ENCODE measurements around the gene ANKRD13B. TPM values are rescaled to one million over a fixed set of nuclear protein-coding genes. Genes with fewer than 3 reads are reported as not detected.

The ANKRD13B gene
- total RNA-seq, 1 donor from 2014 or later = 2.8 TPM

- no peak overlapping the region for H3K4me3 Mint-ChIP-seq
- Histone ChIP-seq H3K4me2 (no peak overlapping the region), H3K4me3 (no peak overlapping the region), H3K79me2 (ENCODE audit: low read depth) (peaks cover 7% of the 10 kb centered on the region), H3K27me3 (peaks cover 9% of the 10 kb centered on the region), H3K9me3 (ENCODE audit: low read depth) (no peaks in the 10 kb centered on the region), H3K27ac (no peak overlapping the region), H3K36me3 (no peaks in the 10 kb centered on the region), H3K4me1 (peaks cover 15% of the 10 kb centered on the region), H3F3A (ENCODE audit: low read depth) (peaks cover 22% of the 10 kb centered on the region), H3K9ac (no peak overlapping the region), H4K20me1 (ENCODE audit: low read depth) (peaks cover 58% of the 10 kb centered on the region), H2AFZ (replicated peaks) (no peak overlapping the region)
- H3K27me3 Mint-ChIP-seq (ENCODE audit: insufficient read depth, low read depth) = peaks cover 13% of the 10 kb centered on the region
- H3K27ac Mint-ChIP-seq = no peak overlapping the region
- H3K9me3 Mint-ChIP-seq = no peaks in the 10 kb centered on the region
- no peak for DNase-seq (ENCODE audit: low spot score)
- TF ChIP-seq CTCF (IDR thresholded peaks at IDR 0.05) (no peak), EZH2 (IDR thresholded peaks at IDR 0.05) (no peak), EZH2phosphoT487 (IDR thresholded peaks at IDR 0.05) (no peak)
- H3K36me3 Mint-ChIP-seq = peaks cover 6% of the 10 kb centered on the region
- H3K4me1 Mint-ChIP-seq = peaks cover 26% of the 10 kb centered on the region
Measured at GRCh38 chr17:29571883-29572681, 20.9 kb upstream of the ANKRD13B start.

- H3K27ac Mint-ChIP-seq = no peak overlapping the region
- peaks cover 15% of the 10 kb centered on the region for H3K4me1 ChIP-seq
- no peak overlapping the region for H3K4me3 ChIP-seq
- H3K36me3 Mint-ChIP-seq = peaks cover 6% of the 10 kb centered on the region
- H3K79me2 ChIP-seq (ENCODE audit: low read depth) = peaks cover 7% of the 10 kb centered on the region
- peaks cover 11% of the 10 kb centered on the region for H3K27me3 Mint-ChIP-seq (ENCODE audit: insufficient read depth, low read depth)
- no peaks in the 10 kb centered on the region for H3K9me3 Mint-ChIP-seq
- H3K4me2 ChIP-seq = peak overlapping the region; percentile 63
- H2AFZ ChIP-seq (replicated peaks) = no peak overlapping the region
- peaks cover 13% of the 10 kb centered on the region for H3F3A ChIP-seq (ENCODE audit: low read depth)
- DNase-seq (ENCODE audit: low spot score) = peak; percentile 82
- H3K27me3 ChIP-seq = peaks cover under 1% of the 10 kb centered on the region
- TF ChIP-seq EZH2 (IDR thresholded peaks at IDR 0.05) = no peak
- TF ChIP-seq CTCF (IDR thresholded peaks at IDR 0.05) = peak; percentile 73
- H3K4me1 Mint-ChIP-seq = peaks cover 26% of the 10 kb centered on the region
- peaks cover 58% of the 10 kb centered on the region for H4K20me1 ChIP-seq (ENCODE audit: low read depth)
- H3K4me3 Mint-ChIP-seq = peak overlapping the region; percentile 57
- H3K27ac ChIP-seq = no peak overlapping the region
- no peaks in the 10 kb centered on the region for H3K36me3 ChIP-seq
- H3K9ac ChIP-seq = no peak overlapping the region
- H3K9me3 ChIP-seq (ENCODE audit: low read depth) = no peaks in the 10 kb centered on the region
Measured at GRCh38 chr17:29572691-29573557, 20.0 kb upstream of the ANKRD13B start.

DNA sequence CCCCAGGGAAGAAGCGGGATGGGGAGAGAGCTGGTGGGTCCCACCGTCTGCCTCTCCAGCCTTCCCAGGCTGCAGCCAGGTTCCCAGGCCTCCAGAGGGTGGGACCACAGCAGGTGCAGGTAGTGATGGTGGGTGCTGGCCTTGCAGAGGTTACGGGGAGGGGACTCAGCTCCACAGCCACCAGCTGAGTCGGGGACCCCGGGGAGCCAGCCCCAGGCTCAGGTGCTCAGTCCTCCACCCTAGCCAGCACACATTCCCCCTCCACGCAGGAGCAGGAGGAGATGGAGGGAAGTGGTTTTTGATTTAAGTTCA is 19.4 kb upstream of the ANKRD13B start:
- no peak for DNase-seq (ENCODE audit: low spot score)
- Histone ChIP-seq H3K79me2 (ENCODE audit: low read depth) (peaks cover 7% of the 10 kb centered on the region), H3K4me3 (no peak overlapping the region), H3K4me2 (no peak overlapping the region), H3K27ac (no peak overlapping the region), H3K27me3 (no peaks in the 10 kb centered on the region), H2AFZ (replicated peaks) (no peak overlapping the region), H3K9ac (no peak overlapping the region), H3F3A (ENCODE audit: low read depth) (peaks cover 8% of the 10 kb centered on the region), H3K36me3 (no peaks in the 10 kb centered on the region), H4K20me1 (ENCODE audit: low read depth) (peaks cover 58% of the 10 kb centered on the region), H3K9me3 (ENCODE audit: low read depth) (no peaks in the 10 kb centered on the region), H3K4me1 (peaks cover 15% of the 10 kb centered on the region)
- H3K27me3 Mint-ChIP-seq (ENCODE audit: insufficient read depth, low read depth) = peaks cover 7% of the 10 kb centered on the region
- H3K4me1 Mint-ChIP-seq = peaks cover 23% of the 10 kb centered on the region
- no peak overlapping the region for H3K27ac Mint-ChIP-seq
- TF ChIP-seq EZH2 (IDR thresholded peaks at IDR 0.05) (no peak), CTCF (IDR thresholded peaks at IDR 0.05) (no peak), EZH2phosphoT487 (IDR thresholded peaks at IDR 0.05) (no peak)
- H3K9me3 Mint-ChIP-seq = no peaks in the 10 kb centered on the region
- H3K4me3 Mint-ChIP-seq = peak overlapping the region; percentile 57
- peaks cover 6% of the 10 kb centered on the region for H3K36me3 Mint-ChIP-seq
